ENCODE measurements around the gene ARFGAP1. TPM values are rescaled to one million over a fixed set of nuclear protein-coding genes. Genes with fewer than 3 reads are reported as not detected.

Gene ARFGAP1
- total and polyA plus RNA-seq, 10 of the 15 experiments (the other 5 are each of a cell fraction or from before 2014, with no cell fraction given): 0.45 to 79.9 (median 30.8) TPM

- TF ChIP-seq, protein P1, sequence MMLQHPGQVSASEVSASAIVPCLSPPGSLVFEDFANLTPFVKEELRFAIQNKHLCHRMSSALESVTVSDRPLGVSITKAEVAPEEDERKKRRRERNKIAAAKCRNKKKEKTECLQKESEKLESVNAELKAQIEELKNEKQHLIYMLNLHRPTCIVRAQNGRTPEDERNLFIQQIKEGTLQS (IDR thresholded peaks at IDR 0.05; ENCODE audit: borderline replicate concordance, extremely low read depth, low read depth, low read length): no peak
- TF ChIP-seq EED (IDR thresholded peaks at IDR 0.05; ENCODE audit: low read depth) (no peak), SMC3 (IDR thresholded peaks at IDR 0.05; ENCODE audit: borderline replicate concordance, low read length) (peak; percentile 49; the same call in 1 of the 2 replicates), RB1 (IDR thresholded peaks at IDR 0.05; ENCODE audit: borderline replicate concordance) (no peak), PML (IDR thresholded peaks at IDR 0.05; ENCODE audit: low read length) (no peak), CBFB (IDR thresholded peaks at IDR 0.05; ENCODE audit: low read depth) (no peak), RAD21 (IDR thresholded peaks at IDR 0.05; ENCODE audit: insufficient read depth, low read depth, low read length) (peak; percentile 22; the same call in 1 of the 2 replicates), CTCF (IDR thresholded peaks at IDR 0.05 in 2 of 3, conservative IDR thresholded peaks at IDR 0.05 in 1 of 3; ENCODE audit: control insufficient read depth in 2 of 3, extremely low read depth in 1 of 3, insufficient read depth in 1 of 3, low read depth in 3 of 3, low read length in 3 of 3) (peak; percentile 58 to 91 (median 61)), NFYB (IDR thresholded peaks at IDR 0.05; ENCODE audit: insufficient read depth, low read depth, low read length) (no peak)
- TF ChIP-seq, protein P2, sequence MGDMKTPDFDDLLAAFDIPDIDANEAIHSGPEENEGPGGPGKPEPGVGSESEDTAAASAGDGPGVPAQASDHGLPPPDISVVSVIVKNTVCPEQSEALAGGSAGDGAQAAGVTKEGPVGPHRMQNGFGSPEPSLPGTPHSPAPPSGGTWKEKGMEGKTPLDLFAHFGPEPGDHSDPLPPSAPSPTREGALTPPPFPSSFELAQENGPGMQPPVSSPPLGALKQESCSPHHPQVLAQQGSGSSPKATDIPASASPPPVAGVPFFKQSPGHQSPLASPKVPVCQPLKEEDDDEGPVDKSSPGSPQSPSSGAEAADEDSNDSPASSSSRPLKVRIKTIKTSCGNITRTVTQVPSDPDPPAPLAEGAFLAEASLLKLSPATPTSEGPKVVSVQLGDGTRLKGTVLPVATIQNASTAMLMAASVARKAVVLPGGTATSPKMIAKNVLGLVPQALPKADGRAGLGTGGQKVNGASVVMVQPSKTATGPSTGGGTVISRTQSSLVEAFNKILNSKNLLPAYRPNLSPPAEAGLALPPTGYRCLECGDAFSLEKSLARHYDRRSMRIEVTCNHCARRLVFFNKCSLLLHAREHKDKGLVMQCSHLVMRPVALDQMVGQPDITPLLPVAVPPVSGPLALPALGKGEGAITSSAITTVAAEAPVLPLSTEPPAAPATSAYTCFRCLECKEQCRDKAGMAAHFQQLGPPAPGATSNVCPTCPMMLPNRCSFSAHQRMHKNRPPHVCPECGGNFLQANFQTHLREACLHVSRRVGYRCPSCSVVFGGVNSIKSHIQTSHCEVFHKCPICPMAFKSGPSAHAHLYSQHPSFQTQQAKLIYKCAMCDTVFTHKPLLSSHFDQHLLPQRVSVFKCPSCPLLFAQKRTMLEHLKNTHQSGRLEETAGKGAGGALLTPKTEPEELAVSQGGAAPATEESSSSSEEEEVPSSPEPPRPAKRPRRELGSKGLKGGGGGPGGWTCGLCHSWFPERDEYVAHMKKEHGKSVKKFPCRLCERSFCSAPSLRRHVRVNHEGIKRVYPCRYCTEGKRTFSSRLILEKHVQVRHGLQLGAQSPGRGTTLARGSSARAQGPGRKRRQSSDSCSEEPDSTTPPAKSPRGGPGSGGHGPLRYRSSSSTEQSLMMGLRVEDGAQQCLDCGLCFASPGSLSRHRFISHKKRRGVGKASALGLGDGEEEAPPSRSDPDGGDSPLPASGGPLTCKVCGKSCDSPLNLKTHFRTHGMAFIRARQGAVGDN (IDR thresholded peaks at IDR 0.05): no peak
These were observed 18.3 kb downstream of the ARFGAP1 start (continued) for GRCh38 chr20:63290677-63291472.

Data from GM12878 (cell line).